GM18526 (cell line): ENCODE results near the gene ZNF462.

Experiments used
- POLR2A ChIP-seq: IDR thresholded peaks from 3 replicates; pipeline ENCODE4 v1.6.1; 2011; ENCODE audit not compliant: insufficient read length; ENCODE audit errors: extremely low read depth

ZNF462 gene

DNA sequence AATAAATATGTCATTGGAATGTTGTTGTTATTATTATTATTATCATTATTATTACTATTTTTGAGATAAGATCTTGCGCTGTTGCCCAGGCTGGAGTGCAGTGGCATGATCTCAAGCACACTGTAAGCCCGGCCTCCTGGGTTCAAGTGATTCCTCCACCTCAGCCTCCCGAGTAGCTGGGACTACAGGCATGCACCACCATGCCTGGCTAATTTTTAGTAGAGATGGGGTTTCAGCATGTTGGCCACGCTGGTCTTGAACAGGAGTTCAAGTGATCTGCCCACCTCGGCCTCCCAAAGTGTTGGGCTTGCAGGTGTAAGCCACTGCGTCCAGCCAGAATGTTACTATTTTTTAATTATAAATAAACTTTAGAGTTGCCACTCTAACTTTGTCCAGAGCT is 14.4 kb downstream of the ZNF462 start:
- no peak for TF ChIP-seq POLR2A

DNA sequence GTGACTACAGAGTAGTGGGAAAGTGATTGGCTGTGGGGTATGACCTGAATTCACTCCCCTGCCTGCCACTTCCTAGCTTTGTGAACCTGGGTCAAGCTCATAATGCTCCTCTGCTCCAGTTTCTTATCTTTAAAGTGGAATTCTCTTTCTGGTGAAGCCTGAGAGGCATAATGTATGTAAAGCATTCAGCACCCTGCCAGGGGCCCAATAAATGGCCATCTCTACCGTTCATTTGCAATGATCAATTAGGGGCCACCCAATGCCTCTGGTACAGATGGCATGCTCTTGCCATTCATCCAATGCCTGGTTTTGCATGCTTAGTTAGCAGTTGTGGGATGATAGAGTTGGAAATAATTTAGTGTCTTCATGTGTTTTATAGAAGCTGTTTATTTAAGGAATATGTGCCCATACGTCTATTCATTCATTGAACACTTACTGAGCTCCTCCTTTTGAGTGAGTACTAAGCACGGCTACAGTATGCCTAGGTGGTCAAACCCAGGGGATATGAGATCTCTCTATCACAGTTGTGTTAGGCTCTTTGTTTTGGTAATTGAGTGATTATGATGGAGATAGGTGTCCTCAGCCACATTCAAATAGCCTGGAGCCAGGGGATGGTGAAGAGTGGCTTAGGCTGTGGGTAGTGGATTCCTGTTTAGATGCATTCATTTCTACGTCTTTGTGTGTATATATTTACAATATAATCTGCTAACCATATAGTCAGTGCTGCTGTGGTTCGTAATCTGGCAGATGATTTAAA is 15.3 kb downstream of the ZNF462 start:
- TF ChIP-seq POLR2A: no peak

DNA sequence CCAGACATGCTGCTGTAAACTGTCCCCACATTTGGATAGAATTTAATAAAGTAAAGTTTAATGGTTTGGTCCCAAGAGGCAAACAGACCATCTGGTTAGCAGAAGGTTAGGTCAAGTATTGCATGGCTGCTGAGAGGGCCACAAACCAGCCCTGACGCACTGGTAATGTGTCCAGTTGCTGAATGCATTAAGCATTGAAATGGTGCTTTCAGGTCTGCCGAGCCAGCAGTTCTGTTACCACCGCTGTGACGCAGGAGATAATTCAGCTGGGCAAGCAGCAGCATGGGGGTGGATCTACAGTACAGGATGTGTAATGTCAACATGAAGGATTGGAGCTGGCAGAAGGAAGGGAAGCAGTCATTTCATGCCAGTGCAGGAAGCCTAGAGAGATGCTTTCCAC is 16.0 kb downstream of the ZNF462 start:
- TF ChIP-seq POLR2A: no peak

DNA sequence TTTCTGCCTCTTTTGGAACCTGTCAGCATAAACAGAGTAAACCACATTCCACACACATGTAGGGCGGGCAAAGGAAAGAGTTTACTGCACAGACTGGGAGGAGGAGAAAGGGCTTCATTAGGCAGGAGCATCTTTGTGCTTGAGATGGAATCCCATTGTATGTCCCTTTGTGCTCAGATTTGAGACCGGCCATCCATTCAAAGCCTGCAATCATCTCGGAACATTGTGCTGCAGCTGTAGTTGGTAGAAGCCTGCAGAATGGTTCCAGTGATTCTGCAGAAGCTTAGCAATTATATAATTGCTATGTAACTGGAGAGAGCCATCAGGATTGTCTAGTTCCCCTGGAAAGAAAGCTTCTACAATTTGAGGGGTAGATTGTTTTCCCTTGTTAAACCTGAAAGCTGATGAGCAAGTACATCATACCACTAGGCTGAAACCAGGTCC is 16.5 kb downstream of the ZNF462 start:
- TF ChIP-seq POLR2A: no peak

DNA sequence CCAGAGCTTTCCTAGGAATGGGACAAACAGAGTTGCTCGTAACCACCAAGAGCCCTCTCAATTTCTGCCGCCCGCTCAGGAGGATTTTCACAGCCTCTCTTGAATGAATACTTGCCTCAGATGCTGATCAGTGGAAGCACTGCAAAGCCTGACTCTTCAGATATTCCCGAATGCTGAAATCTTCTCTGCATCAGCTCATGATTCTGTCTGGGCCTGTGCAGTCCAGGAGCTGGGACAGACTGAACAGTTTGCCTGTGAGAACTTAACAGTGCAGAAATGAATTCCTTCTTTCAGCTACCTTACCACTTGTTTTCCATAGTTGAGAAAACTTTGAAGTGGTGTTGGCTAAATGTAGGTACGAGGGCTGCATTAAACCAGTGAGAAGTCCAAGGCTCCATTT is 17.1 kb downstream of the ZNF462 start:
- TF ChIP-seq POLR2A: no peak

DNA sequence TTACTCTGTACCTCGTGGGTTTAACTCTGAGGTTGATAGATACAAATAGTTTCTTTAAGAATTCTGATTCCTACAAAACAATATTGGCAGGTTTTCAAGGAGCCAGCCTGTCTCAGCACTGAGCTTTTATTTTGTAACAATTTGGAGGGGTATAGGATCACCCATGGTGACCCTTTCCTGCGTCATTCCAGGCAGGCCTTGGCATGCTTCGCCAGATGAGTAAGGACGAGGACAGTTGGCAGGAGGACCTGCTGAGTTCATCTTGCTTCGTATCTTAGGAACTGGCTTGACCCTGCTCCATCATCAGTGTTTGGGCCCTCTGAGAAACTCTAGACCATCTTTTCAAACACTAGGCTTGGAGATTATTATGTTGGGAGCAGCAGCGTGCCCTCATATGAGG is 17.9 kb downstream of the ZNF462 start:
- no peak for TF ChIP-seq POLR2A

DNA sequence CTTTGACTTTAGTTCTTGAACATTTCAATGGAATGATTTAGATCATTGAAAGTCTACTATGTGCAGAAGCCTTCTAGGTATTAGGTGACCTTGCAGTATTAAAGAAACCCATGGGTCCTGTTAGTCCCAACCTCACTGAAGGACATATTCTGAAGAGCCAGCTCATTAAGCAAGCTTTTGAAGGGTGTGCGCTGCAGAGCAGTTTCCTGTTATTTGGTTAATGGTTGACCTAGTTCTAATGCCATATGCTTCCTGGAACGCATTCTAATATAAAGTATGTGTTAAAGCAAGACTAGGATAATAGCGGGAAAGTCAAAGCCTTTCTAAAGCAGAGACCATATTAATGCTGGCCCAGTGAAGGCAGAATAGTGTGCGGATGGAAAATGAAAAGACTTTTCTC is 20.1 kb downstream of the ZNF462 start:
- no peak for TF ChIP-seq POLR2A

DNA sequence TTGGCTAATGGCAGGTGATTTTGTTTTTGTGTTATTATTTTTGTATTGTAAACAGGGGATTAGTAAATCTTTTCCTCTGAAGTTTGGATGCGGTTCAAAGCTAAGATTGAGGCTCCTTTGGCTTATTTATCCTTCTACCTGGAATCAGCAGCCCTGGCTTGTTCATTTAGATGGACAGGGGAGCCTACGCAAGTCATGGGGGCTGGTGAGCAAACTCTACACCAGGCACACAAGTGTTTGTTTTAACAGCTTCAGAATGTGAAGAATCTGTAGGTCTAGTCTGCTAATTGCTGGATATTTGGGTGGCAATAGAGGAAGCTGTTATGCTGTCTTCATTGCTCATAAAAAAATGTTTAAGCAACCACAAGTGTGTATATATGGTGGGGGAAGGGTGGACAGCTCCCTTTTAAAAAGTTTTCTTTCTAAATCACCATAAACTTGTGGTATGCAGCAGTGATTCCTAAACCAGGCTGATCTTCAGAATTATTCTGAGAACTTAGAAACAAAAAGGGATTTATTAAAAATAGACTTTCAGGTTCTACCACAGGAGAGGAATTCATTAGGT is 20.7 kb downstream of the ZNF462 start:
- no peak for TF ChIP-seq POLR2A

DNA sequence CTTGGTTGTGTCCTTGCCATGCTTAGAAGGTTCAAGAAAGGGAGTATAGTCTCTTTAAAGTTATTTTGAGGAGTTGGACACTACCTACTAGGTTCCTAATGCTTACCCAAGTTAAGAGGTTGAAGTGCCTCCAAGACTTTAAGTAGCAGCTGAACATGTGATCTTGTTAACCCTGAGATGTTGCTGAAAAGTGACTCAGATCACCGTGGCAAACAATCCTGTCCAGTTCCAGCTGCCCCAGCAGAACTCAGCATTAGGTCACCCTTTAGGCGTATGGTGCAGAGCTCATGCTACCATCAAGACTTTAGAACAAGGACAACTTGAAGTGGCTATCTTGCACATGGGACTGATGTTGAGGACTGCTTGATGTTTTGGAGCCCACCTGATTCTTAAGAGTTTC is 22.5 kb downstream of the ZNF462 start:
- TF ChIP-seq POLR2A: no peak

DNA sequence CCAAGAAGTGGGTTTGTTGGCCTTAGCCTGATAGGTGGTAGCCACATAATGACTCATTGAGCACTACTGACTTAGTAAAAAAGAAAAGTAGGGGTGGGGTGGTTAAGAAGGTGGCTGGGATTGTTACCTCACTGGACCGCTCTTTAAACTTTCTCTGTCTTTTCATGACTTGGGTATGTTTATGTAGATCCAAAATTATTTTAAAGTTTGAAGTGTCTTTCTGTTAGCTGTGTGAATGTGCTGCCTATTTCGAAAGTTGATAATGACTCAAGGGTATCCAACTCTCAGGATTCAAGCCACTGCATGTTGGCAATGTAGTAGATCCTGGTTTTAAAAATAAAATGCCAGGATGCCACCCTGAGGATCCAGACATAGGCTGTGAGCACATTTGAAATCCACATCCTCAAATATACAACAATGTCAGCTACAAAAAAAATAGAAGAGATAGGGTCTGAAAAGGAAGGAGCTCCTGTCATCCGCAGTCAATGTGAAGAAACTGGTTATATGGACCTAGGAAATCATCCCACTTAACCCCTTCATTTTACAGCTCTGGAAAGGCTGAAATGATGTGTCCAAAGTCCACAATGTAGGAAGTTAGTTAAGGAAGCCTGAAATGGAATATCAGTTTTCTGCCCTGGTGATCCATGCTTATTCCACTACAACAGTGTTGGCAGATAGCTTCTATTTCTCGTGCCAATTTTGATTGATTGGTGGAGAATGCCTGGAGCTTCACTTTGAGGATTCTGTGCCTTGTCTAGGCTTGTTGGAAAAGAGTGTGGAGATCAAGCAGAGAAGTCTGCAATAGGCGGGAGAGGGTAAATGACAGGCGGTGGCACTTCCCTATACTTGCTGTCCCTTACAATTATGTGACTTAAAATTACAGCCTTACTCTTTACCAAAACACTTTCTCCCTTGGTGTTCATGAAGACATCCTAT is 23.4 kb downstream of the ZNF462 start:
- TF ChIP-seq POLR2A: no peak

DNA sequence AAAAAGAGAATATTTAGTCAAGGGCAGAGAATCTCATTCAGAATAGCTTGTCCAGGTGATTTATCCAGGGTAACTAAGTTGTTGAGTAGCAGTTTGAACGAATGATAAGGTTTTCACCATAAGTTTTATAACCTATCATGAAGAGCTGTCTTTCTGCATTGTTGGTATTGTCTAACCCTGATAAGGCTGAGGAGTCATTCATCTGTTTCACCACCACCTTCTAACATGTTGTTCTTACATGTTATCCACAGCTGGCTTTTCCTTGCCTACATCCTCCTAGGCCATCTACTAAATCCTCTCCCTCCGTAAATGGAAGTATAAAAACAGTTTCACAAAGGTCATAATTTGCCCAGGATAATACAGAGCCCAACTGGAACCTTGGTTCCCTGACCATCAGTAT is 24.1 kb downstream of the ZNF462 start:
- TF ChIP-seq POLR2A: no peak

DNA sequence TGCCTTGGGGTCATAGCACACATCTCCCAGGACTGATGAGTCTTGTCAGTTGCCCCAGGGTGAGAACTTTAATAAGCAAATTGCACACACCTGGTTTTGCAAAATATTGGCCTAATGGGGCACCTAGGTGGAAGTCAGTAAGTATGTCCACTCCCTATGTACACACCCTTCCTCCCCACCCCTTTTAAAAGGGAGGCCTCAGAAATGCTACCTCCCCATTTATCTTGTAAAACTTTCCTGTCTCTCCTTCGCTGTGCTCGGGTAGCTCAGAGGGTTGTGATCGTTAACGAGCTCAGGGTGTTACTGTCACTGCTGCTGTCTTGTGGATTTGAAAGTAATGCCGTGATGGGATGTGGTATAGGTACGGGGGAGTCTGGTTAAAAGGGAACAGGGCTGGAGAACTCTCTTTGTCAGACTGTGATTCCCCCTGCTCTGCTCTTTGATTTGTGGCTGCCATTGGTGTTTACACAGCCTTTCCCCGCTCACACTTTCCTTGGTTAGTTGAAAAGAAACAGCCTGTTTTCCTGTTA is 26.2 kb downstream of the ZNF462 start:
- no peak for TF ChIP-seq POLR2A

DNA sequence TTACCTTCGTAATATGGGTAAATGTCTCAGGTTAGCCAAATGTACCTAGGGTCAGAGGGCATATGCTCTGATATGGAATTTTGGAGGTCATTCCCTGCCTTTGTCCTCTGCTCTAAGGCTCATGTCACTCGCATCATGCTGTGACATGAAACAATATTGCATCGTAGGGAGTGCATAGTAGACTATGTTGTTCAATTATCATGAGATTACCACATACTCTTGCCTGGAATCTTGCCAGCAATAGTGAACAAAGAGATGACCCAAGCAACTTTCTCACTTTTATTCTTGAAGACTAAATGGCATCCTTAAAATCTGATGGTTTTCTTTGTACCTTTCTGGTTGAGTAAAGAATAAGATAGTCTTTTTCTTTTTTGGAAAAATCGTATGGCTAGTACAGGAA is 27.6 kb downstream of the ZNF462 start:
- no peak for TF ChIP-seq POLR2A

DNA sequence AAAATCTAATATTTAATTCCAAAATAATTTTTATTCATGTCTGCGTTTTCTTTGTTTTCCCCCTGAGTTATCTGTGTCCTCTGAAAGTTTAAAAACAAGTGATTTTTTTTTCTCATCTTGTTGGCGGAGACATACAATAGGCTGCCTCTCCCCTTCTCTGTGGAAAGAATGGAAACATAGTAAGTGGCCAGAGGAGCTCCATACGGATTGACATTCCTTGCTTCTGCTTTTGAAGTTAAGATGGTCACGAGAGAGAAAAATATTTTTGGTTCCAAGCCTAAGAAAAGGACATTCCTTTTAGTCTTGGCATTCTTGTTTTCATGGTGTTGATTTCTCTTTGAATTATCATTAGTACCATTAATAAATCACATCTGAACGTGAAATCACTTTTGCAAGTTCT is 28.3 kb downstream of the ZNF462 start:
- TF ChIP-seq POLR2A: no peak

DNA sequence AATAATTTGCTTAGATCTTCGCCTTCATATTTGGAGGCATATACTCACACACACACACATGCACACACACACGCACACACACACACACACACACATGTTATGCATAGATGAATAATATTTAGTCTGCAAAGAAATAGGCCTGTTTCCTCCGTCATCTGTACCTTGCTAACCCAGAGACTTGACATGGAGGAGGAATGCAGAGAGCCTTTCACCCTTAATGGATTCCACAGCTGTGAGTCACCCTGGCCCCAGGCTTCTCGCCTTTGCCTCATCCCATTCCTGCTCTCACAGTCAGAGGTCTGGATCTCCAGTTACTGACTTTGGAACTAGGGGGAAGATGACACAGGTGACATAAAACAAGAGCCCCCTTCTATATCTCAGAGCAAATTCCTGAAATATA is 29.7 kb downstream of the ZNF462 start:
- TF ChIP-seq POLR2A: no peak

DNA sequence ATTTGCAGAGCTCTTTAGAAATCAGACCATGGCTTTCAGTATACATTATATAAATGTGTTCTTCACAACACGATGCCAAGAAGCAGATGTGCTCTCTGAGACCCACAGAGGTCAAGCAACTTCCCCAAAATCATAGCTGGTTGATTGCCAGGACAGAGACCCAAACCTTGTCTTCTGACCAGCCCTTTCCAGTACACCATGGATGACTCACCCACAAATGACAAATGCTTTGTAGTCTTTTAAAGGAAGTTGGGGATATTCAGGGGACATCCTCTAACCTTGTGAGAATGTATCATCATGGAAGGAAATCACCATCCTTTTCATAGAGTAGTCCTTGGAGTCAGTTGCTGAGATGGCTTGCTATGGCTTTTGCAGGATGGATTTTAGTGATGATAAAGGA is 30.1 kb downstream of the ZNF462 start:
- no peak for TF ChIP-seq POLR2A
